Nephron (organoid): Measurements from ENCODE around the gene RPEL1.
"Not testable (repeated sequence)": the region's sequence is repeated elsewhere in the genome, so short reads cannot be mapped to it uniquely, and the experiment has no call there.

Source experiments
- H3K27ac Mint-ChIP-seq, 3 experiments: 2 replicates each; pipeline ENCODE4 v1.8.0; 2020; ENCODE audit warnings: mixed read lengths in 3 of 3, mild to moderate bottlenecking in 2 of 3, moderate library complexity in 1 of 3
- H3K27me3 Mint-ChIP-seq: 2 replicates; pipeline ENCODE4 v1.8.0; 2021; ENCODE audit warnings: low read depth, mild to moderate bottlenecking, moderate library complexity, mixed read lengths
- H3K36me3 Mint-ChIP-seq: 2 replicates; pipeline ENCODE4 v1.8.0; 2020; ENCODE audit warnings: low read depth, mixed read lengths
- H3K4me1 Mint-ChIP-seq: 2 replicates; pipeline ENCODE4 v1.8.0; 2020; ENCODE audit warnings: mixed read lengths
- H3K4me3 Mint-ChIP-seq, 3 experiments: 2 replicates each; pipeline ENCODE4 v1.8.0; 2020; ENCODE audit warnings: mild to moderate bottlenecking in 3 of 3, mixed read lengths in 3 of 3, moderate library complexity in 2 of 3
- H3K9me3 Mint-ChIP-seq: 2 replicates; pipeline ENCODE4 v1.8.0; 2020; ENCODE audit warnings: mixed read lengths
- TF ChIP-seq, protein P1 (sequence below), 3 experiments: fragments of 200-600 bp; sonication (generic); IDR thresholded peaks; one replicate each; pipeline ENCODE4 v1.5.0; 2021; ENCODE audit warnings: antibody characterized with exemption in 3 of 3; ENCODE audit not compliant: unreplicated experiment in 3 of 3

The RPEL1 gene

DNA sequence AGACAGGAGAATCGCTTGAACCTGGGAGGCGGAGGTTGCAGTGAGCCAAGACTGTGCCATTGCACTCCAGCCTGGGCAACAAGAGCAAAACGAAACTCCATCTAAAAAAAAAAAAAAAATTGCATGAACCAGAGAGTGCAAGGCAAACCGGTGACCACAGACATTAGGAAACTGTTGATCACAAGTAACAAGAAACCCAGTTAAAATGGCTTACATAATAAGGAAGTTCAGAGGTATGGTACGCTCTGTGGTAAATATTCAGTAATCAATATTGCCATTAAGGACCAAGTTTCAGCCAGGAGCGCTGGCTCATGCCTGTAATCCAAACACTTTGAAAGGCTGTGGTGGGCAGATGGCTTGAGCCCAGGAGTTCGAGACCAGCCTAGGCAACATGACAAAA, 43.4 kb upstream of the RPEL1 start:
- H3K4me1 Mint-ChIP-seq = no peaks in the 10 kb centered on the region
- peaks cover 6% of the 10 kb centered on the region for H3K27me3 Mint-ChIP-seq
- no peaks in the 10 kb centered on the region for H3K36me3 Mint-ChIP-seq
- no peak overlapping the region for H3K4me3 Mint-ChIP-seq
- no peak overlapping the region for H3K27ac Mint-ChIP-seq
- TF ChIP-seq, protein P1, sequence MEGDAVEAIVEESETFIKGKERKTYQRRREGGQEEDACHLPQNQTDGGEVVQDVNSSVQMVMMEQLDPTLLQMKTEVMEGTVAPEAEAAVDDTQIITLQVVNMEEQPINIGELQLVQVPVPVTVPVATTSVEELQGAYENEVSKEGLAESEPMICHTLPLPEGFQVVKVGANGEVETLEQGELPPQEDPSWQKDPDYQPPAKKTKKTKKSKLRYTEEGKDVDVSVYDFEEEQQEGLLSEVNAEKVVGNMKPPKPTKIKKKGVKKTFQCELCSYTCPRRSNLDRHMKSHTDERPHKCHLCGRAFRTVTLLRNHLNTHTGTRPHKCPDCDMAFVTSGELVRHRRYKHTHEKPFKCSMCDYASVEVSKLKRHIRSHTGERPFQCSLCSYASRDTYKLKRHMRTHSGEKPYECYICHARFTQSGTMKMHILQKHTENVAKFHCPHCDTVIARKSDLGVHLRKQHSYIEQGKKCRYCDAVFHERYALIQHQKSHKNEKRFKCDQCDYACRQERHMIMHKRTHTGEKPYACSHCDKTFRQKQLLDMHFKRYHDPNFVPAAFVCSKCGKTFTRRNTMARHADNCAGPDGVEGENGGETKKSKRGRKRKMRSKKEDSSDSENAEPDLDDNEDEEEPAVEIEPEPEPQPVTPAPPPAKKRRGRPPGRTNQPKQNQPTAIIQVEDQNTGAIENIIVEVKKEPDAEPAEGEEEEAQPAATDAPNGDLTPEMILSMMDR (IDR thresholded peaks at IDR 0.05; ENCODE audit: unreplicated experiment in 3 of 3) = no peak
- H3K9me3 Mint-ChIP-seq = no peaks in the 10 kb centered on the region

DNA sequence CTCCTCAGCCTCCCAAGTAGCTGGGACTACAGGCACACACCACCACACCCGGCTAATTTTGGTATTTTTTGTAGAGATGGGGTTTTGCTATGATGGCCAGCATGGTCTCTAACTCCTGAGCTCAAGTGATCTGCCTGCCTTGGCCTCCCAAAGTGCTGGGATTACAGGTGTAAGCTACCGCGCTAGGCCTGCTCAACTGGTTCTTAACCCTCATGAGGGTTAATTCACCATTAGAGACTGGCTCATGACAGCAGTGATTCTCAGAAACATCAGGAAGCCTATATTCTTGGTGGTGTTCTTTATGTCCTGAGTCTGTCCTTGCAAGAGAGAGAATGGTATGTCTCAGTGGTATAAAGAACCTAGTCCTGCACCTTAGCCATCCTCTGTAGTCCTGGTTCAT, 42.2 kb upstream of the RPEL1 start:
- H3K4me1 Mint-ChIP-seq = no peaks in the 10 kb centered on the region
- H3K4me3 Mint-ChIP-seq = no peak overlapping the region
- TF ChIP-seq, protein P1 (IDR thresholded peaks at IDR 0.05; ENCODE audit: unreplicated experiment in 3 of 3) = no peak
- H3K27ac Mint-ChIP-seq = no peak overlapping the region
- peaks cover 6% of the 10 kb centered on the region for H3K27me3 Mint-ChIP-seq
- H3K36me3 Mint-ChIP-seq = no peaks in the 10 kb centered on the region
- H3K9me3 Mint-ChIP-seq = no peaks in the 10 kb centered on the region

DNA sequence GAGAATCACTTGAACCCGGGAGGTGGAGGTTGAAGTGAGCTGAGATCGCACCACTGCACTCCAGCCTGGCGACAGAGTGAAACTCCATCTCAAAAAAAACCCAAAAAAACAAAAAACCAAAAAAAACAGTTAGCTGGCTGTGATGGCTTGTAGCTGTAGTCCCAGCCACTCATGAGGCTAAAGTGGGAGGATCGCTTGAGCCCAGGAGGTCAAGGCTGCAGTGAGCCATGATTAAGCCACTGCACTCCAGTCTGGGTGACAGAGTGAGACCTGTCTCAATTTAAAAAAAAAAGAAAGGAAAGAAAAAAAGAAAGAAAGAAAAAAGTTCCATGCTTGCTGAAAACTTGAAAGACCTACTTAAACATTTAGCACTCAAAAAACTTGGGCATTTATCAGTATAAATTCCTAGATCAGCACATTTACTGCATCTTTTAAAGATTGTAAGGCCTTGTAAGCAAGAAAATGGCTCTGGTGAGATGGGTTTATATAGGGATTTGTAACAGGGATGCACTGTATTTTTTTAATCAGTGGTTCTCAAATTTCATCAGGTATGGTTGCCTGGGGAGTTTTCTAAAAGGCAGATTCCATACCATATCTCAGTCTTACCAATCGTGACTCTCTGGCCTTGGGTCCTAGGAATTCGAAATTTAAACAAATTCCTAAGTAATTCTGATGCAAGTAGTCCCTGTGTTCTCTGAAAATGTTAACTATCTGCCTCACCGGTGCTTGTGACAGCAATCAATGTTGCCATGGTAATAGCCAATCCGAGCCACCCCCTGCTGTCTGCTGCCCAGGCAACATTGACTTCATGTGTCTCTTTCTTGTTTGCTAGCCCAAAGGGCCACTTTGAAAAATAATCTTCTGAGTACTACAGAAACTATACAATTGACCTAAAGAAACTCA, 41.1 kb upstream of the RPEL1 start:
- H3K27ac Mint-ChIP-seq = no peak overlapping the region
- no peaks in the 10 kb centered on the region for H3K9me3 Mint-ChIP-seq
- H3K4me3 Mint-ChIP-seq = no peak overlapping the region
- H3K27me3 Mint-ChIP-seq = peaks cover 6% of the 10 kb centered on the region
- H3K36me3 Mint-ChIP-seq = no peaks in the 10 kb centered on the region
- TF ChIP-seq, protein P1 (IDR thresholded peaks at IDR 0.05; ENCODE audit: unreplicated experiment in 3 of 3) = no peak
- H3K4me1 Mint-ChIP-seq = no peaks in the 10 kb centered on the region

DNA sequence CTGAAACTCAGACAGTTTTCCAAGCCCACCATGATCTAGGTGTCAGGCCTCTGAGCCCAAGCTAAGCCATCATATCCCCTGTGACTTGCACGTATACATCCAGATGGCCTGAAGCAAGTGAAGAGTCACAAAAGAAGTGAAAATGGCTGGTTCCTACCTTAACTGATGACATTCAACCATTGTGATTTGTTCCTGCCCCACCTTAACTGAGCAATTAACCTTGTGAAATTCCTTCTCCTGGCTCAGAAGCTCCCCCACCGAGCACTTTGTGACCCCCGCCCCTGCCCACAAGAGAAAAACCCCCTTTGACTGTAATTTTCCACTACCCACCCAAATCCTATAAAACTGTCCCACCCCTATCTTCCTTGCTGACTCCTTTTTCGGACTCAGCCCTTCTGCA, 40.3 kb upstream of the RPEL1 start:
- not testable (repeated sequence) for H3K4me3 Mint-ChIP-seq, H3K27me3 Mint-ChIP-seq, H3K27ac Mint-ChIP-seq, H3K36me3 Mint-ChIP-seq, H3K4me1 Mint-ChIP-seq, H3K9me3 Mint-ChIP-seq

DNA sequence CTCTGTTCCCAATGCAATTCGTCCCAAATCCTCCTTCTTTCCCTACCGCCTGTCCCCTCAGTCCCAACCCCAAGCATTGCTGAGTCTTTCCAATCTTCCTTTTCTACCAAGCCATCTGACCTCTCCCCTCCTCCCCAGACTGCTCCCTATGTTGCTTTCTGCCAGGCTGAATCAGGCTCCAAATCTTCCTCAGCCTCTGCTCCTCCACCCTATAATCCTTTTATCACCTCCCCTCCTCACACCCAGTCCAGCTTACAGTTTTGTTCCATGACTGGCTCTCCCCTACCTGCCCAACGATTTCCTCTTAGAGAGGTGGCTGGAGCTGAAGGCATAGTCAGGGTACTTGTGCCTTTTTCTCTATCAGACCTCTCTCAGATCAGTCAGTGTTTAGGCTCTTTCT, 39.0 kb upstream of the RPEL1 start:
- H3K4me1 Mint-ChIP-seq, H3K27ac Mint-ChIP-seq, H3K36me3 Mint-ChIP-seq, H3K27me3 Mint-ChIP-seq, H3K9me3 Mint-ChIP-seq, H3K4me3 Mint-ChIP-seq: not testable (repeated sequence)

DNA sequence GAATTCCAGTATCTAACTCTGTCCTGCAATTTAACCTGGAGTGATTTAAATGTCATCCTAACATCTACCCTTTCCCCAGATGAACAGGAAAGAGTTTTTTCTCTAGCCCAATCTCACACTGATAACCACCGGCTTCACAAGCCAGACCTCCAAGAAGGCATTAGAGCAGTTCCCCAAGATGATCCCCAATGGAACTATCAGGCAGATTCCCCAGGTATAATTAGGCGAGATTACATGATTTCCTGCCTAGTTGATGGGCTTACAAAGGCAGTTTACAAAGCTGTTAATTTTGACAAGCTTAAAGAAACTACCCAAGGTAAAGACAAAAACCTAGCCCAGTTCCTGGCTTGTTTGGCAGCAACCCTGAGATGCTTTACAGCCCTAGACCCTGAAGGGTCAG, 38.5 kb upstream of the RPEL1 start:
- H3K9me3 Mint-ChIP-seq = peaks cover 3% of the 10 kb centered on the region
- no peaks in the 10 kb centered on the region for H3K36me3 Mint-ChIP-seq
- H3K27me3 Mint-ChIP-seq = peaks cover 6% of the 10 kb centered on the region
- TF ChIP-seq, protein P1 (IDR thresholded peaks at IDR 0.05; ENCODE audit: unreplicated experiment in 3 of 3) = no peak
- H3K4me3 Mint-ChIP-seq = no peak overlapping the region
- no peak overlapping the region for H3K27ac Mint-ChIP-seq
- H3K4me1 Mint-ChIP-seq = no peaks in the 10 kb centered on the region

DNA sequence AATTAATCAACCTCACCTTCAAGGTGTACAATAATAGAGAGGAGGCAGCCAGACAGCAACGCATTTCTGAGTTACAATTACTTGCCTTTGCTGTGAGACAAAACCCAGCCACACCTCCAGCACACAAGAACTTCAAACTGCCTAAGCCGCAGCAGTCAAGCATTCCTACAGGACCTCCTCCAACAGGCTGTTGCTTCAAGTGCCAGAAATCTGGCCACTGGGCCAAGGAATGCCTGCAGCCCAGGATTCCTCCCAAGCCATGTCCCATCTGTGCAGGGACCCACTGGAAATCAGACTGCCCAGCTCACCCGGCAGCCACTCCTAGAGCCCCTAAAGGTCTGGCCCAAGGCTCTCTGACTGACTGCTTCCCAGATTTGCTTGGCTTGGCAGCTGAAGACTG, 38.0 kb upstream of the RPEL1 start:
- H3K4me3 Mint-ChIP-seq, H3K27ac Mint-ChIP-seq, H3K27me3 Mint-ChIP-seq, H3K36me3 Mint-ChIP-seq, H3K4me1 Mint-ChIP-seq, H3K9me3 Mint-ChIP-seq: not testable (repeated sequence)

DNA sequence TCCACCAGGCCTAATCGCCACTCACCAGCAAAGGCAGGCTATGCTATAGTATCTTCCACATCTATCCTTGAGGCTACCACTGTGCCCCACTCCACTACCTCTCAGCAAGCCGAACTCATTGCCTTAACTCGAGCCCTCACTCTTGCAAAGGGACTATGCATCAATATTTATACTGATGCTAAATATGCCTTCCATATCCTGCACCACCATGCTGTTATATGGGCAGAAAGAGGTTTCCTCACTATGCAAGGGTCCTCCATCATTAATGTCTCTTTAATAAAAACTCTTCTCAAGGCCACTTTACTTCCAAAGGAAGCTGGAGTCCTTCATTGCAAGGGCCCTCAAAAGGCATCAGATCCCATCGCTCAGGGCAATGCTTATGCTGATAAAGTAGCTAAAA, 35.4 kb upstream of the RPEL1 start:
- not testable (repeated sequence) for H3K27me3 Mint-ChIP-seq, H3K36me3 Mint-ChIP-seq, H3K4me1 Mint-ChIP-seq, H3K27ac Mint-ChIP-seq, H3K9me3 Mint-ChIP-seq, H3K4me3 Mint-ChIP-seq
